Measurements from ENCODE around the gene ARHGAP22. TPM values are rescaled to one million over a fixed set of nuclear protein-coding genes. Genes with fewer than 3 reads are reported as not detected.

The ARHGAP22 gene
- total RNA-seq, 1 experiment from 2014 or later: 1.8 TPM

DNA sequence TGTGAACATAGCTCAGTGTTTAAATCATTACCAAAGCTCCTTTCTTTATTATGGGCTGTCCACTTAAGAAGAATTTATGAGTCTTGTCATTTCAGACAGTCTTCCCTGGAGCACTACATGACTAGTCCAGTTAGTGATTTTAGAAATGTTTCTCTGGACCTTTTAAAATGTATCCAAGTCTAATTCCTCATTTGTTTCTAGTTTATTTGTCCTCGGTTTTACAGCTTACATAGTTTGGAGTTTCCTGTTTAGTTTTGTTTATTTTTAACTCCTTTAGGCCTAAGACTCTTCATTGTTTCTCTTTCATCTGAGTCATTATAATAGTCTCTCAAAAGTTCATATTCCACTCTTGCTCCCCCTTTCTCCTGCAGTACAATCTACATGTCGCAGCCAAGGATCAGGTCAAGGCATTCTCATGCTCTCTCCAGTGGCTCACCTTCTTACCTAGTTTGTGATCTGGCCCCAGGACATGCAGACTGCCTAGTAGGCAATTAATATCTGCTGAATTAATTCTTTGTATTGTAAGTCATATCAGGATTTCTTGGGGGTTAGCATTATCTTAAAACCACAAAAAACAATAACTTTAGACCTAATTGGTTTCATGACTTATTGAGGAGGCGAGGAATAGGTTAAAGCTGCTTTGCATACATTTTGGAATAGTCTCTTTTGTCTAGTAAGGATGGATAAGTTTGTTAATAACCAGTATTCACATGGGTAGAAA lies 204.6 kb downstream of the ARHGAP22 start:
- ChIA-PET CTCF (no interaction called here), POLR2A (no interaction called here)
- TF ChIP-seq SIN3A (IDR thresholded peaks at IDR 0.05; ENCODE audit: borderline replicate concordance, insufficient read depth, low read depth, low read length) (no peak), TCF7L2 (IDR thresholded peaks at IDR 0.05; ENCODE audit: low read depth, low read length) (no peak), POLR2AphosphoS5 (IDR thresholded peaks at IDR 0.05; ENCODE audit: low read depth, low read length) (no peak)
- TF ChIP-seq, protein P1, sequence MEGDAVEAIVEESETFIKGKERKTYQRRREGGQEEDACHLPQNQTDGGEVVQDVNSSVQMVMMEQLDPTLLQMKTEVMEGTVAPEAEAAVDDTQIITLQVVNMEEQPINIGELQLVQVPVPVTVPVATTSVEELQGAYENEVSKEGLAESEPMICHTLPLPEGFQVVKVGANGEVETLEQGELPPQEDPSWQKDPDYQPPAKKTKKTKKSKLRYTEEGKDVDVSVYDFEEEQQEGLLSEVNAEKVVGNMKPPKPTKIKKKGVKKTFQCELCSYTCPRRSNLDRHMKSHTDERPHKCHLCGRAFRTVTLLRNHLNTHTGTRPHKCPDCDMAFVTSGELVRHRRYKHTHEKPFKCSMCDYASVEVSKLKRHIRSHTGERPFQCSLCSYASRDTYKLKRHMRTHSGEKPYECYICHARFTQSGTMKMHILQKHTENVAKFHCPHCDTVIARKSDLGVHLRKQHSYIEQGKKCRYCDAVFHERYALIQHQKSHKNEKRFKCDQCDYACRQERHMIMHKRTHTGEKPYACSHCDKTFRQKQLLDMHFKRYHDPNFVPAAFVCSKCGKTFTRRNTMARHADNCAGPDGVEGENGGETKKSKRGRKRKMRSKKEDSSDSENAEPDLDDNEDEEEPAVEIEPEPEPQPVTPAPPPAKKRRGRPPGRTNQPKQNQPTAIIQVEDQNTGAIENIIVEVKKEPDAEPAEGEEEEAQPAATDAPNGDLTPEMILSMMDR (IDR thresholded peaks at IDR 0.05): no peak
- TF ChIP-seq, protein P2, sequence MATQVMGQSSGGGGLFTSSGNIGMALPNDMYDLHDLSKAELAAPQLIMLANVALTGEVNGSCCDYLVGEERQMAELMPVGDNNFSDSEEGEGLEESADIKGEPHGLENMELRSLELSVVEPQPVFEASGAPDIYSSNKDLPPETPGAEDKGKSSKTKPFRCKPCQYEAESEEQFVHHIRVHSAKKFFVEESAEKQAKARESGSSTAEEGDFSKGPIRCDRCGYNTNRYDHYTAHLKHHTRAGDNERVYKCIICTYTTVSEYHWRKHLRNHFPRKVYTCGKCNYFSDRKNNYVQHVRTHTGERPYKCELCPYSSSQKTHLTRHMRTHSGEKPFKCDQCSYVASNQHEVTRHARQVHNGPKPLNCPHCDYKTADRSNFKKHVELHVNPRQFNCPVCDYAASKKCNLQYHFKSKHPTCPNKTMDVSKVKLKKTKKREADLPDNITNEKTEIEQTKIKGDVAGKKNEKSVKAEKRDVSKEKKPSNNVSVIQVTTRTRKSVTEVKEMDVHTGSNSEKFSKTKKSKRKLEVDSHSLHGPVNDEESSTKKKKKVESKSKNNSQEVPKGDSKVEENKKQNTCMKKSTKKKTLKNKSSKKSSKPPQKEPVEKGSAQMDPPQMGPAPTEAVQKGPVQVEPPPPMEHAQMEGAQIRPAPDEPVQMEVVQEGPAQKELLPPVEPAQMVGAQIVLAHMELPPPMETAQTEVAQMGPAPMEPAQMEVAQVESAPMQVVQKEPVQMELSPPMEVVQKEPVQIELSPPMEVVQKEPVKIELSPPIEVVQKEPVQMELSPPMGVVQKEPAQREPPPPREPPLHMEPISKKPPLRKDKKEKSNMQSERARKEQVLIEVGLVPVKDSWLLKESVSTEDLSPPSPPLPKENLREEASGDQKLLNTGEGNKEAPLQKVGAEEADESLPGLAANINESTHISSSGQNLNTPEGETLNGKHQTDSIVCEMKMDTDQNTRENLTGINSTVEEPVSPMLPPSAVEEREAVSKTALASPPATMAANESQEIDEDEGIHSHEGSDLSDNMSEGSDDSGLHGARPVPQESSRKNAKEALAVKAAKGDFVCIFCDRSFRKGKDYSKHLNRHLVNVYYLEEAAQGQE (IDR thresholded peaks at IDR 0.05; ENCODE audit: insufficient read depth in 1 of 2, low read depth in 2 of 2, low read length in 1 of 2): no peak
- intact Hi-C loops (cut with micrococcal nuclease; ENCODE audit: unreplicated experiment): no loop called here
- Histone ChIP-seq H3K36me3 (ENCODE audit: control insufficient read depth, insufficient read depth, low read length) (no peaks in the 10 kb centered on the region), H3K27me3 (ENCODE audit: control insufficient read depth, insufficient read depth, low read length) (no peaks in the 10 kb centered on the region), H3K27ac (ENCODE audit: low read length) (no peak overlapping the region), H3K4me3 (ENCODE audit: low read depth in 2 of 2, low read length in 2 of 2) (no peak overlapping the region), H3K9me3 (ENCODE audit: control insufficient read depth, insufficient read depth, low read depth, low read length) (no peaks in the 10 kb centered on the region), H3K4me1 (ENCODE audit: control insufficient read depth, insufficient read depth, low read length) (peaks cover 16% of the 10 kb centered on the region)
- in situ Hi-C loops (cut with HindIII; ENCODE audit: low pct_unique_long_range_greater_than_20kb, low sequenced_read_pairs): no loop called here
- ATAC-seq (peak; percentile 70), DNase-seq (ENCODE audit: low read depth, low spot score) (no peak)
- BruUV-seq (replicated peaks): no TSS peak

DNA sequence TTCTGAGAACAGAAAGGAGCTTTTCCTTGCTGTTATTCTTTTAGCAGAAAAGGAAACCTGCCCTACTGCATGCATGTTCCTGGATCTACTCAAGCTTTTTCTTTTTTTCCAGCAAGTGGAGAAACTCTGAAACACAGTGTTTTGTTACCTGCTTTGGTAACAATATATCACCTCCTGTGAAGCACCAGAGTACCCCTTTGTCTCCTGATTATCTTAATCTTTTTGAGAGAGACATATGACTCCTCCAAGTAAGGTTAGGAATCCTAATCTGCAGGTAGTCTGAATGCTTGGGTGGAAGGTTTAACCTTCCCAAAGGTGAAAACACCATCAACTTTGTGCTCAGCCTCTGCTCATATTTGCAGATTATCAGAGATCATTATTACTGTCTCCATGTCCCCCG lies 205.3 kb downstream of the ARHGAP22 start:
- no peak overlapping the region for H3K4me3 ChIP-seq (ENCODE audit: low read depth in 2 of 2, low read length in 2 of 2)
- DNase-seq (ENCODE audit: low read depth, low spot score) (no peak), ATAC-seq (peak; percentile 56)
- ChIA-PET CTCF (no interaction called here), POLR2A (no interaction called here)
- in situ Hi-C loops (cut with HindIII; ENCODE audit: low pct_unique_long_range_greater_than_20kb, low sequenced_read_pairs) (no loop called here), intact Hi-C loops (cut with micrococcal nuclease; ENCODE audit: unreplicated experiment) (no loop called here)
- BruUV-seq (replicated peaks): no TSS peak
- H3K9me3 ChIP-seq (ENCODE audit: control insufficient read depth, insufficient read depth, low read depth, low read length): no peaks in the 10 kb centered on the region
- H3K4me1 ChIP-seq (ENCODE audit: control insufficient read depth, insufficient read depth, low read length): peaks cover 16% of the 10 kb centered on the region
- TF ChIP-seq, protein P1 (IDR thresholded peaks at IDR 0.05): no peak
- no peaks in the 10 kb centered on the region for H3K36me3 ChIP-seq (ENCODE audit: control insufficient read depth, insufficient read depth, low read length)
- H3K27me3 ChIP-seq (ENCODE audit: control insufficient read depth, insufficient read depth, low read length): no peaks in the 10 kb centered on the region
- no peak overlapping the region for H3K27ac ChIP-seq (ENCODE audit: low read length)
